Ascending aorta (tissue), 2 donors: ENCODE results near the gene SPAG9. TPM values are rescaled to one million over a fixed set of nuclear protein-coding genes. Genes with fewer than 3 reads are reported as not detected.

Experiments
- DNase-seq, 2 donors: peaks; one replicate each; pipeline ENCODE4 v3.0.0-alpha.2; 2019; ENCODE audit warnings: low spot score in 2 of 2
- H3K27ac ChIP-seq, 2 donors: fragments of 200-600 bp; sonication (generic); one replicate each; pipeline ENCODE4 v1.5.1; 2016 to 2017; ENCODE audit warnings: mild to moderate bottlenecking in 1 of 2
- H3K27me3 ChIP-seq: fragments of 200-600 bp; sonication (generic); one replicate; pipeline ENCODE4 v1.5.1; 2017
- H3K36me3 ChIP-seq, 2 donors: fragments of 200-600 bp; sonication (generic); one replicate each; pipeline ENCODE4 v1.5.1; 2016
- H3K4me1 ChIP-seq, 2 donors: fragments of 200-600 bp; sonication (generic); one replicate each; pipeline ENCODE4 v1.5.1; 2016 to 2017; ENCODE audit warnings: mild to moderate bottlenecking in 1 of 2
- H3K4me3 ChIP-seq, 2 donors: fragments of 200-600 bp; sonication (generic); one replicate each; pipeline ENCODE4 v1.5.1; 2016 to 2017; ENCODE audit warnings: mild to moderate bottlenecking in 1 of 2
- H3K9me3 ChIP-seq, 2 donors: fragments of 200-600 bp; sonication (generic); one replicate each; pipeline ENCODE4 v1.5.1; 2016
- CTCF ChIP-seq, 3 experiments: fragments of 200-600 bp in 2 of 3; fragments of 450-650 bp in 1 of 3; sonication (generic) in 2 of 3; IDR thresholded peaks; one replicate each; pipeline ENCODE4 v1.5.1; 2016 to 2019; ENCODE audit warnings: antibody characterized with exemption in 3 of 3, mild to moderate bottlenecking in 1 of 3, moderate library complexity in 1 of 3
- intact Hi-C: fragments of 100-400 bp; cut with DNase I; formaldehyde crosslinking; loops from one replicate; pipeline ENCODE4 v1.15.1; 2023
- total RNA-seq: library from RNA; depleted of rRNA; stranded (reverse); fragments of >200 nt; gene quantifications from one replicate; pipeline ENCODE4 v1.1.0, GENCODE V29; 2016

Gene SPAG9
- total RNA-seq, 1 donor from 2014 or later: 41.3 TPM

- TF ChIP-seq CTCF (IDR thresholded peaks at IDR 0.05): no peak
- Histone ChIP-seq H3K4me1 (peaks cover 17 to 30% of the 10 kb centered on the region in 2 donors), H3K27ac (peak overlapping the region; percentile 12 to 33), H3K9me3 (no peaks in the 10 kb centered on the region), H3K4me3 (no peak overlapping the region), H3K36me3 (no peaks in the 10 kb centered on the region), H3K27me3 (no peaks in the 10 kb centered on the region)
- intact Hi-C loops: loop anchor here (5.0 kb wide), 1 partner anchor 407 kb away; the partner anchor contains the start of gene SPATA20
- DNase-seq: peak in 1 of 2 donors; percentile 63
These were observed 166.7 kb downstream of the SPAG9 start for GRCh38 chr17:50953831-50954601.

GRCh38 chr17:50953518-50953830 is 167.2 kb downstream of the SPAG9 start:
- H3K4me1 ChIP-seq: peaks cover 19 to 34% of the 10 kb centered on the region in 2 donors
- no peak overlapping the region for H3K4me3 ChIP-seq
- no peak for TF ChIP-seq CTCF (IDR thresholded peaks at IDR 0.05)
- DNase-seq: peak in 1 of 2 donors; percentile 30
- peak overlapping the region; percentile 12 to 33 for H3K27ac ChIP-seq
- no peaks in the 10 kb centered on the region for H3K36me3 ChIP-seq
- H3K27me3 ChIP-seq: no peaks in the 10 kb centered on the region
- intact Hi-C loops: loop anchor here (5.0 kb wide), 1 partner anchor 406 kb away; the partner anchor contains the start of gene SPATA20
- H3K9me3 ChIP-seq: no peaks in the 10 kb centered on the region

GRCh38 chr17:50952889-50953288 is 167.8 kb downstream of the SPAG9 start:
- H3K27me3 ChIP-seq: no peaks in the 10 kb centered on the region
- no peaks in the 10 kb centered on the region for H3K9me3 ChIP-seq
- H3K4me1 ChIP-seq: peaks cover 22 to 40% of the 10 kb centered on the region in 2 donors
- no peak for TF ChIP-seq CTCF (IDR thresholded peaks at IDR 0.05)
- intact Hi-C loops: loop anchor here (5.0 kb wide), 1 partner anchor 406 kb away; the partner anchor contains the start of gene SPATA20
- peak in 1 of 2 donors; percentile 59 for DNase-seq
- H3K4me3 ChIP-seq: no peak overlapping the region
- no peaks in the 10 kb centered on the region for H3K36me3 ChIP-seq
- H3K27ac ChIP-seq: no peak overlapping the region

GRCh38 chr17:50952013-50952412 is 168.7 kb downstream of the SPAG9 start:
- Histone ChIP-seq H3K36me3 (no peaks in the 10 kb centered on the region), H3K27me3 (no peaks in the 10 kb centered on the region), H3K27ac (no peak overlapping the region), H3K4me1 (peaks cover 22 to 40% of the 10 kb centered on the region in 2 donors), H3K4me3 (no peak overlapping the region), H3K9me3 (no peaks in the 10 kb centered on the region)
- intact Hi-C loops: loop anchor here (5.0 kb wide), 1 partner anchor 405 kb away; the partner anchor contains the start of gene SPATA20
- DNase-seq: peak in 1 of 2 donors; percentile 63
- no peak for TF ChIP-seq CTCF (IDR thresholded peaks at IDR 0.05)

GRCh38 chr17:50949989-50950877 is 170.4 kb downstream of the SPAG9 start:
- TF ChIP-seq CTCF (IDR thresholded peaks at IDR 0.05): peak; percentile 79 to 84 (median 83)

More at GRCh38 chr17:50949989-50950877, 170.4 kb downstream of the SPAG9 start:
- peak overlapping the region in 1 of 2 donors; percentile 22 for H3K4me3 ChIP-seq
- H3K27me3 ChIP-seq: no peaks in the 10 kb centered on the region
- no peaks in the 10 kb centered on the region for H3K9me3 ChIP-seq
- H3K27ac ChIP-seq: peak overlapping the region; percentile 82 to 84
- peak; percentile 63 to 93 for DNase-seq
- peaks cover 22 to 33% of the 10 kb centered on the region in 2 donors for H3K4me1 ChIP-seq
- intact Hi-C loops: loop anchor here (1.0 to 5.0 kb wide), 6 partner anchors 15 to 403 kb away; partner anchors contain the start of gene SPATA20
- H3K36me3 ChIP-seq: no peaks in the 10 kb centered on the region
